K562 (cell line): Measurements from ENCODE around the gene HGS. TPM values are rescaled to one million over a fixed set of nuclear protein-coding genes. Genes with fewer than 3 reads are reported as not detected.
A peak's percentile ranks its signal among the peaks of the same experiment; 100 is the strongest.

Source experiments
- ATAC-seq: fragments of 200-7000 bp; cut with Tn5 transposase; 3 replicates; pipeline ENCODE4 v1.9.1; 2020; ENCODE audit warnings: moderate library complexity
- Bru-seq: library from RNA; stranded (reverse); fragments of 400-500 nt; gene quantifications from one replicate; lab custom pipeline; 2021; lab: Mats Ljungman, UMichigan
- BruChase-seq, 2 experiments: library from RNA; stranded (reverse); fragments of 400-500 nt; gene quantifications; one replicate each; lab custom pipeline; 2021; lab: Mats Ljungman, UMichigan
- BruUV-seq: library from RNA; stranded (reverse); fragments of 400-500 nt; replicated peaks from 2 replicates; lab custom pipeline; 2021; lab: Mats Ljungman, UMichigan
- CTCF ChIA-PET: fragments of 300-600 bp; formaldehyde crosslinking; extraction: SDS; loops from one replicate; lab custom pipeline; 2021; ENCODE audit warnings: low intra/inter-chr PET ratio; lab: Yijun Ruan, JAX
- POLR2A ChIA-PET: fragments of 300-600, 350-650 bp; sonication (Branson Sonifier 250); formaldehyde crosslinking; extraction: SDS; loops from one replicate; lab custom pipeline; 2021; ENCODE audit warnings: antibody characterized with exemption, inconsistent platforms; lab: Yijun Ruan, JAX
- DNase-seq, 4 experiments: peaks; one replicate each; pipeline versions ENCODE4 v3.0.0 to v3.0.0-alpha.2; 2011 to 2018; ENCODE audit warnings: low spot score in 3 of 4, mixed read lengths in 3 of 4; ENCODE audit errors: extremely low read depth in 1 of 4
- FAIRE-seq: peaks from 2 replicates; lab custom pipeline; 2011; peaks lifted over from hg19 to GRCh38; lab: Jason Lieb, UNC
- H2AFZ ChIP-seq: 2 replicates; pipeline ENCODE4 v1.6.0; 2011; ENCODE audit warnings: low read depth, low read length, control low read depth, inconsistent platforms
- H3K27ac ChIP-seq: fragments of 200-600 bp; 3 replicates; pipeline ENCODE4 v1.8.0; 2011; ENCODE audit warnings: low read depth, mild to moderate bottlenecking, control low read depth, inconsistent platforms, low read length, moderate library complexity, mixed read lengths; ENCODE audit errors: extremely low read depth
- H3K27me3 ChIP-seq, 2 experiments: fragments of 300-600 bp in 1 of 2; 2 replicates in 1 of 2; 3 replicates in 1 of 2; pipeline versions ENCODE4 v1.6.0 to v1.8.0; 2011; ENCODE audit warnings: inconsistent platforms in 2 of 2, low read length in 2 of 2, mild to moderate bottlenecking in 1 of 2, mixed read lengths in 1 of 2, moderate library complexity in 1 of 2; ENCODE audit not compliant: control insufficient read depth in 2 of 2, insufficient read depth in 2 of 2
- H3K36me3 ChIP-seq: fragments of 300-600 bp; 3 replicates; pipeline ENCODE4 v1.8.0; 2011; ENCODE audit warnings: mild to moderate bottlenecking, low read length, inconsistent platforms; ENCODE audit not compliant: control insufficient read depth, insufficient read depth
- H3K4me1 ChIP-seq, 2 experiments: fragments of 200-600 bp in 1 of 2; replicated peaks in 1 of 2; 2 replicates in 1 of 2; 3 replicates in 1 of 2; pipeline versions ENCODE4 v1.5.1 to v1.8.0; 2011; ENCODE audit warnings: inconsistent platforms in 2 of 2, low read length in 2 of 2, mild to moderate bottlenecking in 1 of 2, mixed read lengths in 1 of 2, moderate library complexity in 1 of 2; ENCODE audit not compliant: control insufficient read depth in 2 of 2, insufficient read depth in 2 of 2
- H3K4me2 ChIP-seq: 2 replicates; pipeline ENCODE4 v1.6.1; 2011; ENCODE audit warnings: low read length, control low read depth, inconsistent platforms, mixed read lengths; ENCODE audit not compliant: insufficient read depth
- H3K4me3 ChIP-seq: fragments of 200-600 bp; sonication (generic), shearing (Covaris generic); 2 replicates; pipeline ENCODE4 v1.5.1; 2016; ENCODE audit warnings: control low read depth, inconsistent platforms
- H3K79me2 ChIP-seq: fragments of 200-600 bp; 3 replicates; pipeline ENCODE4 v1.8.0; 2011; ENCODE audit warnings: low read length, inconsistent platforms; ENCODE audit not compliant: control insufficient read depth, insufficient read depth
- H3K9ac ChIP-seq, 2 experiments: 2 replicates each; pipeline versions ENCODE4 v1.6.0 to v1.6.1; 2011; ENCODE audit warnings: low read depth in 2 of 2, low read length in 2 of 2, control low read depth in 1 of 2, inconsistent platforms in 1 of 2, mild to moderate bottlenecking in 1 of 2, mixed read lengths in 1 of 2; ENCODE audit not compliant: insufficient read depth in 1 of 2
- H3K9me1 ChIP-seq: one replicate; pipeline ENCODE4 v1.6.0; 2011; ENCODE audit warnings: inconsistent platforms, mild to moderate bottlenecking, low read length, moderate library complexity; ENCODE audit not compliant: control insufficient read depth, insufficient read depth
- H3K9me3 ChIP-seq: replicated peaks from 2 replicates; pipeline ENCODE4 v1.5.1; 2011; ENCODE audit warnings: low read depth, low read length, inconsistent platforms; ENCODE audit not compliant: control insufficient read depth, insufficient read depth
- H4K20me1 ChIP-seq: replicated peaks from 2 replicates; pipeline ENCODE4 v1.6.1; 2011; ENCODE audit warnings: low read length, inconsistent platforms, mixed read lengths; ENCODE audit not compliant: control insufficient read depth, insufficient read depth
- ARNT ChIP-seq, 2 experiments: fragments of 450-650 bp; IDR thresholded peaks; 2 replicates each; pipeline ENCODE4 v1.6.1; 2016; ENCODE audit warnings: mild to moderate bottlenecking in 1 of 2
- KAT7 ChIP-seq: sonication (generic); formaldehyde crosslinking; IDR thresholded peaks from 2 replicates; pipeline ENCODE4 v1.8.0; 2022; ENCODE audit warnings: missing genetic modification reagents, mild to moderate bottlenecking, borderline replicate concordance
- MYC ChIP-seq, 2 experiments: fragments of 250-450 bp in 1 of 2; sonication (Bioruptor Pico) in 1 of 2; IDR thresholded peaks; 2 replicates each; pipeline versions ENCODE4 v1.5.1 to v1.6.1; 2012 to 2021; ENCODE audit warnings: low read depth in 2 of 2, borderline replicate concordance in 1 of 2, improper control_type of control experiment in 1 of 2, low read length in 1 of 2, mild to moderate bottlenecking in 1 of 2, moderate library complexity in 1 of 2
- NKRF ChIP-seq: fragments of 450-650 bp; IDR thresholded peaks from 2 replicates; pipeline ENCODE4 v1.6.1; 2016; ENCODE audit warnings: borderline replicate concordance
- XRCC5 ChIP-seq: fragments of 200-400 bp; formaldehyde crosslinking; IDR thresholded peaks from 2 replicates; pipeline ENCODE4 v1.6.1; 2017; ENCODE audit warnings: low read depth, mild to moderate bottlenecking, low read length
- ZNF146 ChIP-seq: IDR thresholded peaks from one replicate; pipeline ENCODE4 v1.6.1; 2018; ENCODE audit warnings: missing compliant biosample characterization; ENCODE audit not compliant: unreplicated experiment
- WGBS: fragments of 100-300 bp; shearing (Covaris generic); methylation state at CpG from one replicate; pipeline ENCODE4 v1.1.6; 2016; ENCODE audit warnings: low coverage, mixed read lengths; ENCODE audit not compliant: insufficient coverage; ENCODE audit errors: missing lambda C conversion rate; 5-methylcytosine and 5-hydroxymethylcytosine counted together
- in situ Hi-C: fragments of 300-500 bp; cut with MboI; formaldehyde crosslinking; loops from 4 replicates; pipeline ENCODE4 v1.15.0; 2018; ENCODE audit warnings: inconsistent platforms, mixed read lengths
- intact Hi-C: fragments of 100-400 bp; cut with micrococcal nuclease; formaldehyde crosslinking; loops from 2 replicates; pipeline ENCODE4 v1.14.2; 2022
- long read RNA-seq, 3 experiments: library from polyadenylated mRNA in 2 of 3; library from RNA in 1 of 3; unstranded in 2 of 3; stranded (forward) in 1 of 3; transcript quantifications; one replicate each; pipeline ENCODE4 v2.0.0, GENCODE V29; 2019 to 2022
- polyA minus RNA-seq, 3 experiments: library from RNA; depleted of rRNA, polyadenylated mRNA; stranded (reverse); fragments of >200 nt; gene quantifications; 2 replicates each; pipeline ENCODE4 v1.2.3, GENCODE V29; 2011
- polyA plus RNA-seq, 8 experiments: library from polyadenylated mRNA; depleted of rRNA in 4 of 8; stranded (reverse) in 5 of 8; unstranded in 3 of 8; fragments of >200 nt; fragmentation: Nextera tagmentation in 2 of 8; fragmentation: Illumina TruSeq in 1 of 8; extraction: Ambion mirVana in 2 of 8; extraction: Trizol in 1 of 8; gene quantifications; 2 replicates each; pipeline versions ENCODE4 v1.2.1 to v1.2.3, GENCODE V29; 2011 to 2014; ENCODE audit warnings: inconsistent platforms in 1 of 8, missing spikeins in 1 of 8
- total RNA-seq, 7 experiments: library from RNA; depleted of rRNA in 6 of 7; stranded (reverse); fragments of >200 nt in 6 of 7; fragmentation: Illumina TruSeq in 2 of 7; extraction: Trizol in 2 of 7; gene quantifications; 2 replicates each; pipeline versions ENCODE4 v1.2.1 to v1.2.3, GENCODE V29; 2011 to 2021; ENCODE audit warnings: low replicate concordance in 1 of 7

HGS gene
- total RNA-seq (2011; cell fraction: chromatin; rRNA removed; ENCODE audit: low replicate concordance), result 345 and 984 TPM in 2 replicates
- total RNA-seq (2011; cell fraction: nucleolus; rRNA removed), result 485 and 495 TPM in 2 replicates
- 301 and 334 TPM in 2 replicates for total RNA-seq (2011; cell fraction: nucleoplasm; rRNA removed)
- total RNA-seq (2014; rRNA removed) (96.7 and 99.7 TPM in 2 replicates), total RNA-seq (2014; rRNA removed; fragmentation: Illumina TruSeq; extraction: Trizol) (55.5 and 77.1 TPM in 2 replicates), total RNA-seq (2015; rRNA removed; fragmentation: Illumina TruSeq; extraction: Trizol) (61.4 and 66.3 TPM in 2 replicates), total RNA-seq (2021) (132 and 161 TPM in 2 replicates), polyA plus RNA-seq (2011; rRNA removed) (60.7 and 127 TPM in 2 replicates), polyA plus RNA-seq (2014; fragmentation: Illumina TruSeq; extraction: Trizol) (126 and 128 TPM in 2 replicates), polyA plus RNA-seq (2014; fragmentation: Nextera tagmentation; extraction: Ambion mirVana) (1 to 10 TPM; 3.9 to 9.4 TPM), polyA plus RNA-seq (2014; rRNA removed) (141 and 176 TPM in 2 replicates), polyA minus RNA-seq (2011; rRNA and poly(A)+ RNA removed) (76.0 and 85.7 TPM in 2 replicates), Bru-seq, nascent RNA (percentile 76 among the genes with signal in this experiment), BruChase-seq, experiment 1, labeled RNA remaining after a 2-hour chase (percentile 72 among the genes with signal in this experiment), BruChase-seq, experiment 2, labeled RNA remaining after a 6-hour chase (percentile 83 among the genes with signal in this experiment)
- polyA plus RNA-seq (2011; cell fraction: cytosol; rRNA removed), result 55.5 and 141 TPM in 2 replicates
- 547 and 894 TPM in 2 replicates for polyA plus RNA-seq (2011; cell fraction: nucleus; rRNA removed)
- polyA plus RNA-seq (2012), result 81.3 and 125 TPM in 2 replicates
- 50.3 and 53.4 TPM in 2 replicates for polyA minus RNA-seq (2011; cell fraction: cytosol; rRNA and poly(A)+ RNA removed)
- 113 and 138 TPM in 2 replicates for polyA minus RNA-seq (2011; cell fraction: nucleus; rRNA and poly(A)+ RNA removed)
- long read RNA-seq, experiment 1, transcript HGS-201 (22 exons, 2,970 nt), result major isoform, 146 of 401 reads
- long read RNA-seq, experiment 1, partial matches to known transcripts, result 179 of 401 reads
- long read RNA-seq, experiment 1, other reads (novel, unspliced or antisense), result 71 of 401 reads
- long read RNA-seq, experiment 2, partial matches to known transcripts, result 79 of 119 reads
- long read RNA-seq, experiment 2, other reads (novel, unspliced or antisense), result 39 of 119 reads
- long read RNA-seq, experiment 3, transcript HGS-201 (22 exons, 2,970 nt), result major isoform, 44 of 69 reads
- long read RNA-seq, experiment 3, partial matches to known transcripts, result 7 of 69 reads
- long read RNA-seq, experiment 3, other reads (novel, unspliced or antisense), result 17 of 69 reads

- Histone ChIP-seq H4K20me1 (peaks cover 12% of the 10 kb centered on the region; the same call in 1 of the 2 replicates), H3K9ac (peak within 1 kb of the TSS; percentile 96 to 99), H2AFZ (peak within 1 kb of the TSS; percentile 78), H3K36me3 (peaks cover 52% of the 10 kb centered on the region; the same call in 2 of the 3 replicates), H3K4me2 (peak within 1 kb of the TSS; percentile 96), H3K9me1 (peaks cover 6% of the 10 kb centered on the region), H3K79me2 (peaks cover 55% of the 10 kb centered on the region), H3K4me3 (peak within 1 kb of the TSS; percentile 96), H3K4me1 (peaks cover 13 to 61% of the 10 kb centered on the region in 2 experiments), H3K9me3 (no peaks in the 10 kb centered on the region), H3K27ac (peak within 1 kb of the TSS; percentile 95), H3K27me3 (no peaks in the 10 kb centered on the region)
- WGBS, result under 1% methylated on average over 63 of the region's 112 CpGs
- peak; percentile 96 to 100 (median 98) for DNase-seq
- FAIRE-seq, result peak; percentile 100
- no TSS peak for BruUV-seq
- ChIA-PET POLR2A (interaction anchor here (0.6 to 3.5 kb wide), 24 partner anchors 9 to 1080 kb away, joined by 3 to 39 read pairs (median 4); partner anchors contain the start of genes CCDC137, MRPL12 and OXLD1), CTCF (interaction anchor here (0.6 kb wide), 2 partner anchors 33 to 115 kb away, joined by 3 read pairs; no protein-coding TSS in a partner anchor)
- intact Hi-C loops, result no loop called here
- in situ Hi-C loops, result no loop called here
- peak; percentile 99 for ATAC-seq
- TF ChIP-seq KAT7 (CRISPR knock-in tag), result no peak
- TF ChIP-seq XRCC5, result no peak
- TF ChIP-seq MYC (IDR thresholded peaks at IDR 0.05; ENCODE audit: low read depth, low read length), result peak; percentile 68; the same call in 1 of the 2 replicates
- TF ChIP-seq MYC (CRISPR knock-in tag; IDR thresholded peaks at IDR 0.05; ENCODE audit: borderline replicate concordance, low read depth), result no peak
- peak; percentile 75 for TF ChIP-seq NKRF
- TF ChIP-seq ZNF146 (CRISPR knock-in tag), result no peak
- no peak for TF ChIP-seq ARNT (IDR thresholded peaks at IDR 0.05)
Measured at GRCh38 chr17:81683584-81684441, at the start of gene HGS, which contains the start of gene ARL16. Gene HGS, plus strand, starts transcription at chr17:81684011. Its CDS starts 56 bp downstream, at chr17:81684067. Gene ARL16, minus strand, starts transcription at chr17:81683797. Its CDS starts 44 bp downstream, at chr17:81683753.
